Kidney (tissue), 14 donors: Measurements from ENCODE around the gene SPARCL1. TPM values are rescaled to one million over a fixed set of nuclear protein-coding genes. Genes with fewer than 3 reads are reported as not detected.
A peak's percentile ranks its signal among the peaks of the same experiment; 100 is the strongest.

ENCODE experiments used
- DNase-seq, 5 donors: peaks; one replicate each; pipeline ENCODE4 v3.0.0-alpha.2; 2013 to 2020
- FAIRE-seq: peaks from 2 replicates; lab custom pipeline; 2012; peaks lifted over from hg19 to GRCh38; lab: Jason Lieb, UNC
- H3K27ac ChIP-seq, 2 donors: one replicate each; pipeline ENCODE4 v1.7.0; 2013; ENCODE audit warnings: low read depth in 2 of 2, low read length in 2 of 2, inconsistent platforms in 1 of 2
- H3K27me3 ChIP-seq: one replicate; pipeline ENCODE4 v1.7.1; 2013; ENCODE audit warnings: low read length, inconsistent platforms; ENCODE audit not compliant: control insufficient read depth, insufficient read depth
- H3K36me3 ChIP-seq, 3 donors: one replicate each; pipeline versions ENCODE4 v1.7.0 to v1.7.1; 2013; ENCODE audit warnings: low read length in 3 of 3, control low read depth in 1 of 3, inconsistent platforms in 1 of 3; ENCODE audit not compliant: insufficient read depth in 3 of 3, control insufficient read depth in 2 of 3
- H3K4me1 ChIP-seq, 3 donors: one replicate each; pipeline versions ENCODE4 v1.7.0 to v1.7.1; 2013; ENCODE audit warnings: low read length in 3 of 3, inconsistent platforms in 1 of 3, low read depth in 1 of 3; ENCODE audit not compliant: control insufficient read depth in 2 of 3, insufficient read depth in 2 of 3
- H3K4me3 ChIP-seq, 3 donors: one replicate each; pipeline versions ENCODE4 v1.7.0 to v1.8.1; 2013; ENCODE audit warnings: low read length in 3 of 3, control low read depth in 1 of 3, inconsistent platforms in 1 of 3
- H3K9ac ChIP-seq, 3 donors: one replicate each; pipeline versions ENCODE4 v1.7.0 to v1.7.1; 2013; ENCODE audit warnings: low read length in 3 of 3, control low read depth in 1 of 3, inconsistent platforms in 1 of 3
- H3K9me3 ChIP-seq, 3 donors: one replicate each; pipeline versions ENCODE4 v1.7.0 to v1.7.1; 2013; ENCODE audit warnings: low read length in 3 of 3, control low read depth in 1 of 3, inconsistent platforms in 1 of 3; ENCODE audit not compliant: control insufficient read depth in 2 of 3, insufficient read depth in 1 of 3
- intact Hi-C: fragments of 100-400 bp; cut with DNase I; formaldehyde crosslinking; loops from one replicate; pipeline ENCODE4 v1.11.1; 2022
- polyA plus RNA-seq: library from polyadenylated mRNA; stranded (reverse); fragments of 350-450 nt; fragmentation: Illumina TruSeq; extraction: RNeasy Lipid Tissue Mini Kit (QIAGEN cat#74804); gene quantifications from one replicate; pipeline ENCODE4 v1.2.3, GENCODE V29; 2014; ENCODE audit warnings: low read depth, low replicate concordance; ENCODE audit not compliant: insufficient read depth
- total RNA-seq: library from RNA; stranded (reverse); fragmentation: NEBNext Ultra II Directional; extraction: Animal tissue kit (Norgen Biotek cat#: 25700); gene quantifications from one replicate; pipeline ENCODE4 v1.2.1, GENCODE V29; 2021
- TF ChIP-seq, protein P1 (sequence below): IDR thresholded peaks from 3 replicates; pipeline ENCODE4 v1.5.1; 2012; ENCODE audit warnings: mild to moderate bottlenecking, moderate library complexity, borderline replicate concordance; ENCODE audit not compliant: insufficient read depth; ENCODE audit errors: extremely low read depth
- donor health status: control.
- donor health status: control.
- donor health status: control.
- donor health status: control.
- donor health status: control.
- donor health status: DM: yes; HTN: yes; CAD: no.
- donor health status: Normal renal cell carcinoma (clear cell type).

SPARCL1 gene
- total and polyA plus RNA-seq, 2 donors from 2014 or later, result 87.4 to 322 TPM

DNA sequence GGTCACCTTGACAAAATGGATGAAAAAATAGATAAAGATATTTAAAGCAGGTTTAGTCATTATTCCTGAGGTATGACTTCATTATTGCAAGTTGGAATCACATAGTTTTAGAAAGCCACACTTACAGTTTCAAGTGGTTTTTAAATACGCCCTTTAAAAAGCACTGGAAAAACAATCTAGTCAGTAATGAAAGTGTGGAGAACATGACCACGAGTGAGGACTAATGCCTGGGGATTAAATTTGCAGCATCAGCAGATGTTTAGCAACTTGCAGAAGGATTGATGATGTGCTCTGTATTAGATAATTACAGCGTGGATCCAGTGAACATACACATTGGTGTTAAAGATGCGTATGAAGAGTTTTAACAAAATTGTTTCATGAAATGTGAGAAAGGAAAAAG lies 5.9 kb downstream of the SPARCL1 start:
- H3K36me3 ChIP-seq, result no peaks in the 10 kb centered on the region
- peaks cover 3 to 28% (median 16%) of the 10 kb centered on the region in 3 donors for H3K4me1 ChIP-seq
- peaks cover 0 to 9% (median 0%) of the 10 kb centered on the region in 3 donors for H3K9me3 ChIP-seq
- H3K27me3 ChIP-seq, result no peaks in the 10 kb centered on the region
- FAIRE-seq, result no peak
- TF ChIP-seq, protein P1, sequence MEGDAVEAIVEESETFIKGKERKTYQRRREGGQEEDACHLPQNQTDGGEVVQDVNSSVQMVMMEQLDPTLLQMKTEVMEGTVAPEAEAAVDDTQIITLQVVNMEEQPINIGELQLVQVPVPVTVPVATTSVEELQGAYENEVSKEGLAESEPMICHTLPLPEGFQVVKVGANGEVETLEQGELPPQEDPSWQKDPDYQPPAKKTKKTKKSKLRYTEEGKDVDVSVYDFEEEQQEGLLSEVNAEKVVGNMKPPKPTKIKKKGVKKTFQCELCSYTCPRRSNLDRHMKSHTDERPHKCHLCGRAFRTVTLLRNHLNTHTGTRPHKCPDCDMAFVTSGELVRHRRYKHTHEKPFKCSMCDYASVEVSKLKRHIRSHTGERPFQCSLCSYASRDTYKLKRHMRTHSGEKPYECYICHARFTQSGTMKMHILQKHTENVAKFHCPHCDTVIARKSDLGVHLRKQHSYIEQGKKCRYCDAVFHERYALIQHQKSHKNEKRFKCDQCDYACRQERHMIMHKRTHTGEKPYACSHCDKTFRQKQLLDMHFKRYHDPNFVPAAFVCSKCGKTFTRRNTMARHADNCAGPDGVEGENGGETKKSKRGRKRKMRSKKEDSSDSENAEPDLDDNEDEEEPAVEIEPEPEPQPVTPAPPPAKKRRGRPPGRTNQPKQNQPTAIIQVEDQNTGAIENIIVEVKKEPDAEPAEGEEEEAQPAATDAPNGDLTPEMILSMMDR, result no peak
- no peak overlapping the region for H3K4me3 ChIP-seq
- H3K9ac ChIP-seq, result no peak overlapping the region
- peak overlapping the region in 1 of 2 donors; percentile 93 for H3K27ac ChIP-seq
- no peak for DNase-seq
- intact Hi-C loops, result no loop called here

DNA sequence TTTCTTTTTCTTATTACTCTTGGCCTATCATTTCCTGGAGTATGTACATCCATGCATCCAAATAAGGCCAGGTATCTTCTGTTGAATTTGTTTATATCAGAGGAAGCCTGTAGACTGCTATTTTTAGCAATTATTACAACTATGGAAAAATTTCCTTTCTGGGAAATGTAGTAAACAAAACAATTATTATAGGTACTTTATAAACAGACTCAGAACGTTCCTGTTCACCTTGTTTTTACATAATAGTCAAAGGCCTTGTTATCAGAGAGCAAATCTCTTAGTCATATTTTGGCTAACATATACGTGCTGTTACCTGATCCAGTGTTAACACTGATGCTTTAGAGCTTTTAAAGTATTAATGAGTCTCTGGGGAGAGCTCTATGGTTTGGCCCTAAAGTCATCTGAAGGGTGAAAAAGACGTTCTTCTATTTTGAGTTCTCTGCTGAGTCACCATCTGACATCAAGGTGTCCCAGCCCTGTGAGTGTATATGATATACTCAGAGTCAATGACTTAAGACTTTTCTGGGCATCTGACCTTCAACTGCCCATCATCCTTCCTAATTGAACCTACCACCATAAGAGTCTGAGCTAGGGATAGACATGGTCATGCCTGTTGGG lies 7.3 kb downstream of the SPARCL1 start:
- H3K4me3 ChIP-seq, result no peak overlapping the region
- H3K27ac ChIP-seq, result peak overlapping the region; percentile 79 to 93
- FAIRE-seq, result no peak
- no peaks in the 10 kb centered on the region for H3K27me3 ChIP-seq
- DNase-seq, result no peak
- H3K4me1 ChIP-seq, result peaks cover 3 to 25% (median 16%) of the 10 kb centered on the region in 3 donors
- H3K9me3 ChIP-seq, result peaks cover 0 to 9% (median 0%) of the 10 kb centered on the region in 3 donors
- TF ChIP-seq, protein P1, result no peak
- H3K9ac ChIP-seq, result no peak overlapping the region
- H3K36me3 ChIP-seq, result no peaks in the 10 kb centered on the region
- intact Hi-C loops, result no loop called here

DNA sequence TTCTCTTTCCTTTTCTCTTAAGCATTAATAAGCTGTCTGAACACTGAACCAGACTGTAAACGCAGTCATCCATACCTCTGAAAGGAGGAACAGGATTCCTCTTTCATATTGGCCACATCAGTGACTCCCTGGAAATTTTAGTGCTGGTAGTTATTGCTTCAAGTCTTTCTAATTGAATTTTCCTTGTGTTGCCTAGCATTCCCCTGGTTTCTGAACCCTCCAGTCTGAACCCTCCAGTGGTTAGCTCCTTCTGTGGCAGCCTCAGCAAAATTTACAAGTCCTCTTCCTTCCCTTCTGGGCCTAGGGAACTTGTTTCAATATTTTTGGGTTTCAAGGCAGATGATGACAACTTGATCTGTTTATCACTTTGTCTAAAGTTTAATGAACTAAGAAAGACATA lies 7.9 kb downstream of the SPARCL1 start:
- Histone ChIP-seq H3K9ac (no peak overlapping the region), H3K9me3 (peaks cover 0 to 9% (median 0%) of the 10 kb centered on the region in 3 donors), H3K36me3 (no peaks in the 10 kb centered on the region), H3K27me3 (no peaks in the 10 kb centered on the region), H3K27ac (peak overlapping the region; percentile 79 to 93), H3K4me1 (peaks cover 3 to 23% (median 15%) of the 10 kb centered on the region in 3 donors), H3K4me3 (no peak overlapping the region)
- intact Hi-C loops, result no loop called here
- peak in 2 of 5 donors; percentile 35 to 50 for DNase-seq
- no peak for FAIRE-seq
- TF ChIP-seq, protein P1, result no peak
